ENCODE data around the gene LYZL1.
"Not testable (repeated sequence)": the region's sequence is repeated elsewhere in the genome, so short reads cannot be mapped to it uniquely, and the experiment has no call there.

The LYZL1 gene

DNA sequence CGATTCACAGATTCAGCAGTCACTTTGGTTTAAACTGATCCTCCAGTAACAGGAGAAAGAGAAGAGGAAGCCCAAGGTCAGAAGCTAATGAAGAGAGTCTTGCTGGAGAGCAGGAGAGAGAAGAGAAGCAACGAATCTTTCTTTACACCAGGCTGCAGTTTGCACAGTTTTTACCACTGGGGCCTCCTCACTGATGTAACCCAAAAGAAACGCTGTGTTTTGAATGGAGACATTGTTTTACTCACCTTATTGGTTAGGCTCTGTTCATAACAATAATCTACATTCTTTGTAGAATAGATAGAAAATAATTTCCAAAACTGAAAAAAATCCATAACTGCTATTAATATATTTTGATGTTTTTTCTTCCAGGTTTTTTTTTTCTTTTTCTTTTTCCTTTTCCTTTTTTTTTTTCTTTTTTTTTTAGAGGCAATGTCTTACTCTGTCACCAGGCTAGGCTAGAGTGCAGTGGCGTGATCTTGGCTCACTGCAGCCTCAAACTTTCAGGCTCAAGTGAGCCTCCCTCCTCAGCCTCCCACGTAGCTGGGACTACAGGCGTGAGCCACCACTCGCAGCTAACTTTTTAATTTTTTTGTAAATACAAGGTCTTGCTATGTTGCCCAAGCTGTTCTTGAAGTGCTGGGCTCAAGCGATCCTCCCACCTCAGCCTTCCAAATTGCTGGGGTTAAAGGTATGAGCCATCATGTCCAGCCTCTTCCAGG lies 27.6 kb downstream of the LYZL1 start:
- ChIA-PET CTCF (interaction anchor here (0.7 to 2.0 kb wide), 4 partner anchors 10 to 132 kb away, joined by 3 to 18 read pairs (median 4); no protein-coding TSS in a partner anchor), POLR2A (no interaction called here)
- TF ChIP-seq, protein P1, sequence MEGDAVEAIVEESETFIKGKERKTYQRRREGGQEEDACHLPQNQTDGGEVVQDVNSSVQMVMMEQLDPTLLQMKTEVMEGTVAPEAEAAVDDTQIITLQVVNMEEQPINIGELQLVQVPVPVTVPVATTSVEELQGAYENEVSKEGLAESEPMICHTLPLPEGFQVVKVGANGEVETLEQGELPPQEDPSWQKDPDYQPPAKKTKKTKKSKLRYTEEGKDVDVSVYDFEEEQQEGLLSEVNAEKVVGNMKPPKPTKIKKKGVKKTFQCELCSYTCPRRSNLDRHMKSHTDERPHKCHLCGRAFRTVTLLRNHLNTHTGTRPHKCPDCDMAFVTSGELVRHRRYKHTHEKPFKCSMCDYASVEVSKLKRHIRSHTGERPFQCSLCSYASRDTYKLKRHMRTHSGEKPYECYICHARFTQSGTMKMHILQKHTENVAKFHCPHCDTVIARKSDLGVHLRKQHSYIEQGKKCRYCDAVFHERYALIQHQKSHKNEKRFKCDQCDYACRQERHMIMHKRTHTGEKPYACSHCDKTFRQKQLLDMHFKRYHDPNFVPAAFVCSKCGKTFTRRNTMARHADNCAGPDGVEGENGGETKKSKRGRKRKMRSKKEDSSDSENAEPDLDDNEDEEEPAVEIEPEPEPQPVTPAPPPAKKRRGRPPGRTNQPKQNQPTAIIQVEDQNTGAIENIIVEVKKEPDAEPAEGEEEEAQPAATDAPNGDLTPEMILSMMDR (IDR thresholded peaks at IDR 0.05; ENCODE audit: insufficient read depth, low read length, missing control alignments), result no peak
- H3K4me3 ChIP-seq (ENCODE audit: low read depth, low read length), result no peak overlapping the region
- DNase-seq (ENCODE audit: low read depth, low spot score), result no peak

DNA sequence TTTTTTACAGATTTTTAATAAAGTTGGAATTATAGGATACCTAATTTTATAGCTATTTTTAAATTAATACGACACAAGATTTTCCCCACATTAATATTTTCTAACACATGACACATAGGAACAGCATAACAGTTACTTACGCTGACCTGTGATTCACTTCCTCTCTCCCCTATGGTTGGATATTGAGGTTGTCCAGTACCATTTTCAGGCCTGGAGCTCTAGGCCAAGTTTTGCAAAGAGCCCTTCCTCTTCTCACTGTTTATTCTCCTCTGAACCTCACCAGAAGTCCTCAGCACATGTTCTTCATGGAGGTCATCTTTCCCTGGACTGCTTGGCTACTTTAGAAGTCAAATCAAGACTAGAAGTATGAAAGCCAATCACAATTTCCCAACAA lies 28.2 kb downstream of the LYZL1 start:
- POLR2A ChIA-PET, result interaction anchor here (0.6 kb wide), 1 partner anchor 670 kb away, joined by 3 read pairs; no protein-coding TSS in a partner anchor
- CTCF ChIA-PET, result interaction anchor here (0.7 to 2.0 kb wide), 5 partner anchors 10 to 653 kb away, joined by 3 to 18 read pairs (median 4); no protein-coding TSS in a partner anchor
- TF ChIP-seq, protein P1 (IDR thresholded peaks at IDR 0.05; ENCODE audit: insufficient read depth, low read length, missing control alignments), result no peak
- H3K4me3 ChIP-seq (ENCODE audit: low read depth, low read length), result no peak overlapping the region
- DNase-seq (ENCODE audit: low read depth, low spot score), result no peak

DNA sequence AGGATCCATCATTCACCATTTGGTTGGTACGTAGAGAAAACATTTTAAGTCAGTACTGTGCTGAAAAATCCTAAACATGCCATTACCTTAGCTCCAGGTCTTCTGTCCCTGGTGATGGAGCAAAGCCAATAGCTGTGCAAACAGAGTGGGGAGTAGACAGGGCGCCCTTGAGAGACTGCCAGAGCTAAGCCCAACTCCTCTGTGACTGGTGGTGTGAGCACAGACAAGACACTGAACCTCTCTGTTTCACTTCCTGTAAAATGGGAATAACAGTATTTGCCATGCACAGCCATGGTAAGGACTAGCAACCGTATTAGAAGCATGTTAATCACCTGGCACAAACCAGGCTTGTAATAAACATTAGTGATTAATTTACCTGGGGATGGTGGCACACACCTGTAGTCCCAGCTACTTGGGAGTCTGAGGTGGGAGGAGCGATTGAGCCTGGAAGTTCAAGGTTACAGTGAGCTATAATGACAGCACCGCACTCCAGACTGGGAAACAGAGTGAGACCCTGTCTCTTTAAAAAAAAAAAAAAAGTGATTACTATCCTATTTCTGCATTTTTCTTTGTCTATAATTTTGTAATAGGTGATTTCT lies 28.7 kb downstream of the LYZL1 start:
- no peak for DNase-seq (ENCODE audit: low read depth, low spot score)
- POLR2A ChIA-PET, result interaction anchor here (0.6 kb wide), 1 partner anchor 670 kb away, joined by 3 read pairs; no protein-coding TSS in a partner anchor

DNA sequence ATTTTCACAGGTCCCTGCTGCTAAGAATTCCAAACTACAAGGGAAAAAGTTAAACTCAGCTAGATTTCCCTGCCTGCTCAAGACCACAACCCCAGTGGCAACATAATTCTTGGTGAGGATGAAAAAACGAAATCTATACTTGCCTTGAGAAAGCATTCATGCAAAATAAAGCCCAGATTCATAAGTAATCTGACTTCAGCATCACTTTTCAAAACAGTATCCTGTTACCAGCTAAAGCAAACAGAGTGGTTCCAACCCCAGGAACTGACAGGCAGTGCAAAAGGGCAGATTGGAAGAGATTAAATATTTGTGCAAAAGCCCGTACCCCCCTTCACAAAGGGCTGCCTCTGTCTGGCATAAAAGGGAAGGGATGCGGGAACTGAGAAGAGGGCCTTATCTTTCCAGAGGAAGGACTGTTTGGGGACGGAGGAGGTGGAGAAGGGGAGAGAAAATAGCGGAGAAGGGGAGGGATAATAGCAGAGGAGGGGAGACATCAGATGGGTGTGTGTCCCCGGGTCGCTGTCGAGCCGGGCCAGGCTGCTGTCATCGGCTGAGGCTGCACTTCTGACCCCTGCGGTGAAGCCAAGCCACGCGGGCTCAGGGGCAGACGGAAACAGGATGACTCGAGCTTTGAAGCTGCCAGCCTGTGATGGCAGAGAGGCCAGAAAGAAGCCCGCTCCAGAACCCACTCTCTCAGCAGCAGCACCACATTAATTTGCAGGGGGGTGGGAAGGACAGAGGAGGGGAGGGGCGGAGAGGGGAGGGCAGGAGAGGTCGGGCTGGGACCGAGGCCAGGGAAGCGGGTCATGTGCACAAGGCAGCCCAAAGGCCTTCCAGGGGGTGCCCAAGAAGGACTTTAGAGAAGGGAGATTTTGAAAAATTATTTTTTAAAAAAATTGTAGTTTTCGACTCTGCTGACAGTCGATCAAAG lies 29.5 kb downstream of the LYZL1 start:
- DNase-seq (ENCODE audit: low read depth, low spot score); H3K4me3 ChIP-seq (ENCODE audit: low read depth, low read length); POLR2A ChIA-PET: not testable (repeated sequence)
- CTCF ChIA-PET, result interaction anchor here (1.0 to 3.6 kb wide), 2 partner anchors 14 to 690 kb away, joined by 3 to 11 read pairs; no protein-coding TSS in a partner anchor

More for the DNA sequence above, 28.7 kb downstream of the LYZL1 start:
- H3K4me3 ChIP-seq (ENCODE audit: low read depth, low read length), result no peak overlapping the region
- CTCF ChIA-PET, result interaction anchor here (0.7 to 2.0 kb wide), 4 partner anchors 12 to 653 kb away, joined by 3 to 18 read pairs (median 4); no protein-coding TSS in a partner anchor
- TF ChIP-seq, protein P1 (IDR thresholded peaks at IDR 0.05; ENCODE audit: insufficient read depth, low read length, missing control alignments), result no peak

DNA sequence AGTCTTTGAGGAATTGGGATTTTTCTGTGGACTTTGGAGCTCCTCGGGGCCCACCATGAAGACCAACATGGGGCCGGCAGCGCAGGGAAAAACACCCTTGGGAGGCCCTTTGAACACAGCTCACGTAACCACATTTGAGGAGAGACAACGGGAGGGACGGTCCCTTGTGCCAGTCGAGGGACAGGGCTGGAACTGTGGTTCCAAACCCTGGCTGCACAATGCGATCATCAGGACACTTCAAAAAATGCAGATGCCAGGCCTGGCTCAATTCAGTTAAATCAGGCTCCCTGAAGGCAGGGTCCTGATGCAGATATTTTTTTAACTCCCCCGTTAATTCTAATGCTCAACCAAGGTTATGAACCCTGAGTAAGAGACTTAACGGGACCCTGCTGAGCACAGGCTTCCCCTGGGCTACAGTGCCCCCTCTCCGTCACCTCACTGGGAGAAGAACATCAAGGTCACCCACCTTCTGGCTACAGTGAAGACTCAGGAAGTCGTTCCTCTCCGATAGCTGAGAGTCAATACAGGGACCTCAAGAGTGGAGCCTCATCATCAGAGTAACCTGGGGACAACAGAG lies 30.4 kb downstream of the LYZL1 start:
- ChIA-PET POLR2A (no interaction called here), CTCF (interaction anchor here (1.0 to 3.6 kb wide), 3 partner anchors 14 to 691 kb away, joined by 3 to 11 read pairs (median 3); no protein-coding TSS in a partner anchor)
- H3K4me3 ChIP-seq (ENCODE audit: low read depth, low read length), result no peak overlapping the region
- DNase-seq (ENCODE audit: low read depth, low spot score), result no peak
- TF ChIP-seq, protein P1 (IDR thresholded peaks at IDR 0.05; ENCODE audit: insufficient read depth, low read length, missing control alignments), result no peak

DNA sequence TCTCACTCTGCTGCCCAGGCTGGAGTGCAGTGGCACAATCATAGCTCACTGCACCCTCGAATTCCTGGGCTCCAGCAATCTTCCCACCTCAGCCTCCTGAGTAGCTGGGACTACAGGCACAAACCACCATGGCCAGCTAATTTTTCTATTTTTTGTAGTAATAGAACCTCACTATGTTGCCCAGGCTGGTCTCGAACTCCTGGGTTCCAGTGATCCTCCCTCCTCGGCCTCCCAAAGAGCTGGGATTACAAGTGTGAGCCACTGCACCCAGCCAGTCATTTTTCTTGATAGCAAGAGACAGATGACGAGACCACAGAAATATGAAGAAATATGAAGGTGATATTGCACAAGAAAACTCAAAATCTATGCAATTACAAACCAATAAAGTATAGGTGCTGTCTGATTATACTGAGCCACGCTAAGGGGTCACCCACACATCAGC lies 31.8 kb downstream of the LYZL1 start:
- CTCF ChIA-PET, result interaction anchor here (0.6 to 3.6 kb wide), 4 partner anchors 16 to 657 kb away, joined by 3 to 11 read pairs (median 4); no protein-coding TSS in a partner anchor
- POLR2A ChIA-PET; H3K4me3 ChIP-seq (ENCODE audit: low read depth, low read length); DNase-seq (ENCODE audit: low read depth, low spot score): not testable (repeated sequence)

Data from AG04449 (cell line).